M059J (cell line): ENCODE data around the gene RNF141. TPM values are rescaled to one million over a fixed set of nuclear protein-coding genes. Genes with fewer than 3 reads are reported as not detected.

Experiments
- DNase-seq: peaks from one replicate; pipeline ENCODE4 v3.0.0-alpha.2; 2012; ENCODE audit warnings: low read depth
- total RNA-seq: library from RNA; depleted of rRNA; stranded (reverse); fragments of >200 nt; shearing (Covaris generic); gene quantifications from 2 replicates; pipeline ENCODE4 v1.2.3, GENCODE V29; 2014; rRNA removed

Gene RNF141
- total RNA-seq, 1 experiment from 2014 or later, result 31.2 TPM

DNA sequence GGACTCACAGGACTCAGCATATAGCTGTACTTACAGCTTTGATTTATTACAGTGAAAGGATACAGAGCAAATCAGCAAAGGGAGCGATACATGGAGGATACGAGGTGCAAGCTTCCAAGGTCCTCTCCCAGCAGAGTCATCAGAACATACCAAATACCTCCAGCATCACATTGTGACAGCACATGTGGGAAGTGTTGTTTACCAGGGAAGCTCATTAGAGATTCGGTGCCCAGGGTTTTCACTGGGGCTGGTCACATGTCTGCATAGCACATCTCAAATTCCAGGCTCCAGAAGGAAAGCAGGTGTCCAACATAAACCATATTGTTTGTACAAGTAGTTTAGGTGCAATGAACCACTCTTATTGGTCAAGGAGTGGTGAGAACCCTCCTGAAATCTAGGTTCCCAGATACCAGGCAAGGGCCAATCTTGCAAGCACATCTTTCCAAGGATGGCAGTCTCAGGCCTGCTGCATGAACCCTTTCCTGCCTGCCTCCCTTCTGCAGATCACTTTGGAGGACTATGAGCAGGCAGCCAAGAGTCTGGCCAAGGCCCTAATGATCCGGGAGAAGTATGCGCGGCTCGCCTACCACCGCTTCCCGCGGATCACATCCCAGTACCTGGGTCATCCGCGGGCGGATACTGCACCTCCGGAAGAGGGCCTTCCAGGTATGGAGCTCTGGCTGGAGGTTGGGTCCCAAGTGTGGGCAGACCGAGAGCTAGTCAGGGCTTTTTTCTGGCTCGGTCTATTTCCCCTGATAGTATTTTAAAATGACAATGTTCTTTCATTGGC, 59.2 kb downstream of the RNF141 start:
- DNase-seq, result no peak

DNA sequence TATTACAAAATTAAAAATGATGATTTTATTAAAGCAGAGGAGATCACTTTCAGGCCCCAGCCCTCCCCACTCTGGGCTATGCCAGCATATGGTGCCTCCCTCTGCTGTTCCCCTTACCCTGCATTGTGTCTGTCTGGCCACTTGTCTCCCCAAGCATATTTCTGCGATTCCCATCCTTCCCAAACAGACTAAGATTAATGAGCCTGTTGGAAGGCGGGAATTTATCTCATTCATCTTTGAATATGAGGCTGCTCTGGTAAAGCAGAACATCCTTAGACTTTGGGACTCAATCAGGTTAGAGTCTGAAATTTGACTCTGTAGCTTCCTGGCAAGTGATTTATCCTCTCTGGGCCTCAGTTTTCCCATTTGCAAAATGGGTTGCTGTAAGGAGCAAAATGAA, 60.2 kb downstream of the RNF141 start:
- no peak for DNase-seq

DNA sequence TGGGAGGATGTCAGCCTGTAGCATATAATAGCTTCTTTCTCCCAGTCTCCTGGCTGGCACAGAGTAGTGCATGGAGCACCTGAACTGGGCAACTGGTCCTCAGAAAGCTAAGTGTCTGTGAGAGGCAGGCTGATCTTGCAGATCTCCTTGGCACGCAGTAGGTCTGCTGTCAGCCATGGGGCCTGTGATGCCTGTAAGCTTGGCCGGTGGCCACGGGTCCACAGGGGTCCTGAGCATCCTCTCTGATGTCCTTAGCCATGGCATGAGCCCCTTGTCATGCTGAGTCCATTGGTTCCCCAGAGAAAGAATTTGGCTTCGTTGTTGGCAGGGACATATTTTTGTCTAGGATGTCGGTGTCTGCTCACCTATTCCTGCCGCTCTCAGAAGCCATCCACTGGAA, 61.0 kb downstream of the RNF141 start:
- no peak for DNase-seq

DNA sequence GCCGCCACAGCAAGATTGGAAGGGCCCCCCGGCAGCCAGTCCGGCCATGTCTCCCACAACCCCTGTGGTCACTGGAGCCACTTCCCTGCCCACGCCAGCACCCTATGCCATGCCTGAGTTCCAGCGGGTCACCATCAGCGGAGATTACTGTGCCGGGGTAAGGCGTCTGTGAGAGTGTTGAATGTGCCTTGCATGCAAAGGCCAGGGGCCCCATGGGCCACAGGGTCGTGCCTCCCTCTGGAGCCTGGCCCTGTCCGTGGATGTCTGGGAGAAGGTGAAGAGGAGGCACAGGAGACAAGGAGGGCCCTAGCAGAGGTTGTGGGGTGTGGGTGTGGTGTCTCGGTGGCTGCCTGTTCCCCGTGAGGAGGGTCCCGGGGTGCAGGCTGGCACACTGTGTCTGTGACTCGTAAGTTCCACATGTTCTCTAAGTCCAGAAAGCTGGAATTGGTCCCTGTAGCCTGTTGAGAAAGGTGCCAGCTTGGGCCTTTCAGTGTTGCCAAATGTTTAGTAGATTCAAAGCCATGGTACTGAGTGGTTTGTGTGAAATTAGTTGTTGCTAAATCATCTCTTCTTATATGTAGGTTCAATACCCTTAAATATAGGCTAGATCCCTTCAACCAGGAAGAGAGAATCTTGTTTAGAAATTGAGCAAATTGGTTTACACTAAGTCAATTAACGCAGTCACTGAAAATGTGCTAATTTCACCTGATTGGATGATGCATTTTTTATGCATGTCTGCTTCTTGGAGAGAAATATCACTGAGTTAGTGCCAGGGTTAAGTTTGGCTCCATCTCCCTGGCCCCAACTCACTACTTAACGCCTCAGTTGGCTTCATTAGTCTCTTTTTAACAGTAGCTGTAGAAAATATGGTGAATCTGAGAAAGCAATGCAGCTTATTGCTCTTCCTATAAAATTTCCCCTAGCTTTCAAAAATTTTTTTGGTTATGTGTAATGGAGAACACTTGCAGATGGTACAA, 62.1 kb downstream of the RNF141 start:
- no peak for DNase-seq

DNA sequence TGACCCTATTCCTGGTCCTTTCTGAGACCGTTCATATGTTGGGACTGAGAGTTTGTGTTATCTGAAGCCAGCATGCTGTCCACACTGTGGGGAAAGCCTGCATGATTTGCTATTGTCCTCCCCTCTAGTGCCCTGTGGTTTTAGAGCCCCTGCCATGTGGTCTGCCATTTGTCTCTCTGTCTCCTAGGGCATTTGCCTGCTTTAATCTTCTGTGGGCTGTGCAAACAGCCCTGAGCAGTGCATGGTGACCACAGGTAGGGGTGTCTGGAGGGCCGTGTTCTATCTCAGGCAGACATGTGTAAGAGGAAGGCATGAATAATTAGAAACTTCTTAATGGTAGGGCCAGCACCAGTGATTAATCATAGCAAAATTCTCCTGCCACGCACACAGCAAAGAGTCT, 62.9 kb downstream of the RNF141 start:
- DNase-seq, result no peak

DNA sequence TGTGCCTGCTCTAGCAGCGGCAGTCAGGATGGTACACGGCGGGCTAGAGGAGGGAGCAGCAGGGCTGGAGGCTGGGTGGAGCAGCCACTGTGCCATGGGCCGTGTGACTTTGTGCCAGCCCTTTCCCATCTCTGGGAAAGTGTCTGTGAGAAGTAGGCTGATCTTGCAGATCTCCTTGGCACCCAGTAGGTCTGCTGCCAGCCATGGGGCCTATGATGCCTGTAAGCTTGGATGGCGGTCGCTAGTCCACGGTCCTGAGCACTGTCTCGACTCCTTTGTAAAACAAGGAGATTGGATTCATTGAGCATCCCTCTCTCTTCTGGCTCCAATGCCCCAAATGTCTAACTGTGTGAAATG, 63.3 kb downstream of the RNF141 start:
- no peak for DNase-seq

DNA sequence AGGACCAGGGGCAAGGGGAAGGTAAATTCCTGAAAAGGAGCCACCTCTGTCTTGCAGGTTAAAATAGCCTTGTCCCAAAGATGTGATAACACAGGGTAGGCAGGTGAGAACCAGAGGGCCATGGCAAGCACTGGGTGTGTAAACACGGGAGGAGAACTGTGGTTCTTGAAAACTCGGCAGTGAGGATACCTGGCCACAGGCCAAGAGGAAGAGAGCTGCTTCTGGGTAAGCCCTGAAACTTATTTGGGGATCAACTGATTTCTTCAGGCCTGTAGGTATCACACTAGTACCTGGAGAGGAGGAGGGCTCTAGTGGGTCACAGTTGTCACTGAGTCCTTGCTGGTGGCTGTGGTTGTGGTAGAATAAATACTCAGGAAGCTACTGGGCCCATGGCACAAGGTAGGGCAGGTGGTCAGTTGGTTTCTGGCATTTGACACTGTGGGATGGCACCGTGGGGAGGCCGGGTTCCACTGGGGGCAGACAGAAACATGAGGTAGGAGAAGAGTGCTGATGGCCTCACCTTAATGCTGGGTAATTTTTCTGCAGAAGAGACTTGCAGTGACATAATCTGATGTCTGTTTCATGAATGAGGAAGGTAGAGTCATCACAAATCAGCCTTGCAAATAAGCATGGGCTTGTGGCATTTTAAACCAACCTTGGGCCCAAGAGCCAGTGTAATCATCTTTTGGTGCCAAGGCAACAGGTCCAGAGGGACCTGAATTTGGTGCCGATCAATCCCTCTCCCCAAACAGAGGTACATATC, 63.9 kb downstream of the RNF141 start:
- no peak for DNase-seq

DNA sequence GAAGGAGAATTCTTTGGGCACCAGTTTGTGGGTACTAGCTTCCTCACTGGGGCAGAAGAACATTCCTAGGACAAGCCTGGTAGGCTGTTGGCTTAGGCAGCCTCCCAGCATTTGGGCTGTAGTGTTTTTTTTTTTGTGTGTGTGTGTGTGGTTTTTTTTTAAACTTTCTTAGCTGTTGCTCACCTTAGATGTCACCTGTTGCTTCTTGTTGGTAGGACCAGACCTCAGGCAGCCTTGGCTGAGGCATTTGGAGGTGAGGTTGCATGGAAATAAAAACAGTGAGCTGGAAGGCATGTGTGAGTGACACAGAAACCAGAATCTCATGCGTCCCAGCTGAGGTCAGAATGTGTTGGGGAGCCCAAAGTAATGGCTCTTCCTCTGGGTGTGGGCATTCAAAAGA, 64.6 kb downstream of the RNF141 start:
- DNase-seq, result no peak

DNA sequence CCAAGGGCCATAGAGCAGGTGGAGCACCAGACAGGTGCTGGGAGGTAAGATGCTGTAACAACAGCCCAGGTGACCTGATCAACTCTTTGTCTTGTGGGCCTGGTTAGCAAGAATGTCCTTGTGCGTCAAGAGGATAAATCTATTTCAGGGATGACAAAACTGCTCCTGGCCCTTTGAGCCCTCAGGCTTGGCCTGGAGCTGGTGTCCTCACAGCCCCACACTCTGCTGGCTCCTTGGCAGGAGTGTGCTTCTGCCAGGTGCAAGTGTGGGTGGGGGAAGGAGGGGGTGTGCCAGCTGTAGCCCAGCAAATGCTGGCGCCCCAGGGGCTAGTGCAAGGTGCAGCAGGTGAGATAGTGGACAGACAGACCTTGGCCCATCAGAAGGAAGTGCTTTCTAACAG, 66.4 kb downstream of the RNF141 start:
- no peak for DNase-seq

DNA sequence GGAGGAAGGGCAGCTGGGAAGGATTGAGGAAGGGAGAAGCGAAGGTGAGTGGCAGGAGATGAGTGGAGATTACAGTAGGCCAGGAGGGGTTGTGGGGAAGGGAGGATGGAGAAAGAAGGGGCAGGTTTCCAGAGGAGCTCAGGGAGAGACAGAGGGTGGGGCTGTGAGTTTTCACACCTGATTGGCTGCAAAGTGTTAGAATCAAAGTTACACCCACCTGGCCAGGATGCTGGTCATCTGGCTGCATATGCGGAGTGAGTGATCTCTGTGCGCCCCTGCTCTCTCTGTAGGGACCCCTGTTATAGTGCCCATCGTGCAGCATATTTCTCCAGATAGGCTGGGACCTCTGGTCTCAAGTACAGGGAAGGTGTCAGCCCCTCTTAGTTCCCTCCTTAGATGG, 67.6 kb downstream of the RNF141 start:
- DNase-seq, result no peak

DNA sequence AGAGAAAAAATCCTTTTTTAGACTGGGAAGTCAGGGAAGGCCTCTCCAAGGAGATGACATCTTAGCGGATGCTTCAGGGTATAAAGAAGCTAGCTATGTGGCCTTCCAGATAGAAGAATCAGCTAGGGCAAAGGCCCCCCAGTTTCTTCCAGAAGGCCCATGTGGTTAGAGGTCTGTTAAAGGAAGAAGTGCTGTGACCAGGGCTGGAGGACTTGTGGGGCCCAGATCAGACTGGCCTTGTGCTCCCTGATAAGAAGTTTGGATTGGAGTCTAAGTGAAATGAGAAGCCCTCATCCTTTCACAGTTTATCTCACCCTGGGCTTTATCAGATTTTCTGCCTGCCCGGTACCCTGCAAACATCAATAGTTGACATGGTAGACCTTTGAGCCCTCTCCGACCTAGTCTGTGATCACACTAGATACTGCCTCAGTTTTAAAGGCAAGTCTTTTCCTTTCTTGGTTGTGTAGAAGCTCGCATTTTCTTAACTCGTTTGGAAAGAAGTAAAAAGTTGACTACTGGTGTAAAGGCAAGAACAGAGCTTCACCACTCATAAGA, 78.2 kb downstream of the RNF141 start:
- no peak for DNase-seq

Other genes starting within 250 kb of the RNF141 start
- gene SBF2, start 247.0 kb downstream of the RNF141 start, total RNA-seq, result 19.2 and 30.5 TPM in 2 replicates
- 283 and 361 TPM in 2 replicates for gene ADM, start 236.1 kb downstream of the RNF141 start, total RNA-seq
- gene AMPD3, start 85.9 kb downstream of the RNF141 start, total RNA-seq, result 11.8 and 17.2 TPM in 2 replicates
- gene LYVE1, start 27.5 kb upstream of the RNF141 start, total RNA-seq, result 0.15 TPM in 1 of 2 replicates, not detected in the other
- 18.4 and 27.5 TPM in 2 replicates for gene IRAG1, start 152.6 kb upstream of the RNF141 start, total RNA-seq
- gene CTR9, start 210.1 kb upstream of the RNF141 start, total RNA-seq, result 21.5 and 27.8 TPM in 2 replicates